Spinal cord (tissue), 10 donors: Measurements from ENCODE around the gene NDUFA9. TPM values are rescaled to one million over a fixed set of nuclear protein-coding genes. Genes with fewer than 3 reads are reported as not detected.

ENCODE experiments used
- DNase-seq, 6 donors: peaks; one replicate each; pipeline versions ENCODE4 v3.0.0 to v3.0.0-alpha.2; 2013 to 2015; ENCODE audit warnings: low spot score in 6 of 6, low read depth in 4 of 6
- H3K27ac ChIP-seq: one replicate; pipeline ENCODE4 v1.5.1; 2013; ENCODE audit warnings: low read depth, low read length, control low read depth
- H3K27me3 ChIP-seq: one replicate; pipeline ENCODE4 v1.6.1; 2013; ENCODE audit warnings: low read length; ENCODE audit not compliant: control insufficient read depth, insufficient read depth
- H3K36me3 ChIP-seq: one replicate; pipeline ENCODE4 v1.6.1; 2013; ENCODE audit warnings: low read length; ENCODE audit not compliant: control insufficient read depth, insufficient read depth
- H3K4me1 ChIP-seq: one replicate; pipeline ENCODE4 v1.6.1; 2013; ENCODE audit warnings: low read length; ENCODE audit not compliant: control insufficient read depth, insufficient read depth
- H3K4me3 ChIP-seq: one replicate; pipeline ENCODE4 v1.5.1; 2013; ENCODE audit warnings: low read depth, low read length, control low read depth
- H3K9me3 ChIP-seq: one replicate; pipeline ENCODE4 v1.6.1; 2013; ENCODE audit warnings: low read length; ENCODE audit not compliant: control insufficient read depth, insufficient read depth
- WGBS: methylation state at CpG from one replicate; pipeline ENCODE4 v1.1.5; 2013; ENCODE audit warnings: missing lambda C conversion rate; ENCODE audit not compliant: insufficient coverage; 5-methylcytosine and 5-hydroxymethylcytosine counted together
- polyA plus RNA-seq, 2 donors: library from polyadenylated mRNA; unstranded; fragments of 120-200 nt; gene quantifications; one replicate each; pipeline ENCODE4 v1.2.1, GENCODE V29; 2013; ENCODE audit not compliant: insufficient read length in 2 of 2
- total RNA-seq, 2 donors: library from RNA; depleted of rRNA in 1 of 2; stranded (reverse); fragments of 120-200 nt in 1 of 2; fragments of >200 nt in 1 of 2; gene quantifications; one replicate each; pipeline versions ENCODE4 v1.2.3 to v1.2.4, GENCODE V29; 2013 to 2014
- donor health status: healthy.

NDUFA9 gene
- total and polyA plus RNA-seq, 4 donors: 37.6 to 111 (median 74.3) TPM

DNA sequence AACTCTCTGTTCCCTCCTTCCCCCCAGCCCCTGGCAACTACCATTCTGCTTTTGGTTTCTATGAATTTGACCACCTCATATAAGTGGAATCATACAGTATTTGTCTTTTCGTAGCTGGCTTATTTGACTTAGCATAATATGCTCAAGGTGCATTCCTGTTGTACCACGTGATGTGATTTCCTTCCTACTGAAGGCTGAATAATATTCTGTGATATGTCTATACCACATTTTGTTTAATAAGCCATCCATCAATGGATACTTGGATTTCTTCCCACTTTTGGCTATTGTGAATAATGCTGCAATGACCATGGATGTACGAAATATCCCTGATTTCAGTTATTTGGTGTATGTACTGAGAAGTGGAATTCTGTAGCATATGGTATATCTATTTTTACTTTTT lies 16.3 kb downstream of the NDUFA9 start:
- Histone ChIP-seq H3K27ac (no peak overlapping the region), H3K27me3 (no peaks in the 10 kb centered on the region), H3K4me1 (no peaks in the 10 kb centered on the region), H3K36me3 (peaks cover 37% of the 10 kb centered on the region), H3K9me3 (no peaks in the 10 kb centered on the region), H3K4me3 (no peak overlapping the region)
- no peak for DNase-seq
- WGBS: no CpG with 5 or more reads among the region's 3 CpGs

DNA sequence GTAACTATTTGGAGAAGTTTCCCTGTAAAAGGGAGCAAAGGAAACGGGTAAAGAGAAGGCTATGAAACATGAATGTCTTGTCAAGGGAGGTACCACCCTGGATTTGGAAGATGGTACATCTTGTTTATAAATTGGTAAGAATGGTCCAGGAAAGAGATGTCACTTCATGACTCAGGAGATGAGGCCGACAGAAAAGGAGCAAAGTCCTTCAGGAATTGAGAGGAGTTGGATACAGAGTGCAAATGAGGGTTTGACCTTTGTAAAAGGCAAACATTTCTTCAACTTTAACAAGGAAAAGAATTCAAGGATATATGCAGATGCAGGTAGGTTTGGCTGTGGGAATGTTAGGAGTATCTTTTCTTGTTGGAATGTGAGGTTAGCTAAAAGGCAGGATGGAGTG lies 30.8 kb downstream of the NDUFA9 start:
- Histone ChIP-seq H3K36me3 (peaks cover 10% of the 10 kb centered on the region), H3K4me3 (no peak overlapping the region), H3K9me3 (no peaks in the 10 kb centered on the region), H3K27me3 (no peaks in the 10 kb centered on the region), H3K27ac (no peak overlapping the region), H3K4me1 (no peaks in the 10 kb centered on the region)
- no peak for DNase-seq
- WGBS: 92% methylated on average over 1 of the region's 2 CpGs

DNA sequence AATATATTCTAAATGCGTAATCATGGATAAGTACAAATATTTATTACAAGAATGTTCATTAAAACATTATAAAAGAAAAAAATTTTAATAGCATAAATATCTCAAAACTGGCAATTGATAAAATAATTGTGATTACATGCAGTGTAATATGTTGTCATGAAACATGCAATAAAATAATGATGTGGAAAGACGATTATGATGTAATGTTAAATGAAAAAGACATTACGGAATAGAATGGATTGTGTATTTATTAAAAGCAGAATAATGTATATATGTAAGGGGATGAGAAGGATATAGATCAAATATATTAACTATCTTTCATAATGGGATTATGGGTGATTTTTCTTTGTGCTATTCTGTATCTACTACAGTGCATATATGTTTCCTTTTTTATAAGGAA lies 32.8 kb downstream of the NDUFA9 start:
- H3K36me3 ChIP-seq: peaks cover 20% of the 10 kb centered on the region
- H3K9me3 ChIP-seq: no peaks in the 10 kb centered on the region
- no peak overlapping the region for H3K4me3 ChIP-seq
- H3K4me1 ChIP-seq: peaks cover 2% of the 10 kb centered on the region
- DNase-seq: no peak
- H3K27ac ChIP-seq: no peak overlapping the region
- WGBS: no CpG with 5 or more reads among the region's 3 CpGs
- H3K27me3 ChIP-seq: no peaks in the 10 kb centered on the region

DNA sequence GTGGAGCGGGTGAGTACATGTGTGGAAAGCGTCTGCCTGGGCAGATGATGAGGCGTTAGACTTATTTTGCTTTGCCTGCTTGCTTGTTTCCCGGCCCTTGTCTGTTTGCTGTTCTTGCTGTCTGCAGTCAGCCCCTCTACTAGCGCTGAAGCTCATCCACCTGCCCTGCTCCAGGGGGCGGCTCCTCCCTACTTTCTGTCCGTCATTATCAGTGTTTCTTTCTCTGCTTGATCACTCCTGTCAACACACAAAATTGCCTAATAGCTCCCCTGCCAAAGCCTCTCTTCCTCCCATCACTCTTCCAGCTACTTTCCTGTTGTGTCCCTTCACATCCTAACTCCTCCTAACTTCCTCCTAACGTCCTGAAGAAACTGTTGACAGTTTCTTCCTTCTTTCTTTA lies 36.4 kb downstream of the NDUFA9 start:
- no peak for DNase-seq
- 85% methylated on average over 7 of the region's 8 CpGs for WGBS
- no peaks in the 10 kb centered on the region for H3K27me3 ChIP-seq
- no peaks in the 10 kb centered on the region for H3K9me3 ChIP-seq
- H3K36me3 ChIP-seq: peaks cover 33% of the 10 kb centered on the region
- no peak overlapping the region for H3K4me3 ChIP-seq
- peaks cover 2% of the 10 kb centered on the region for H3K4me1 ChIP-seq
- no peak overlapping the region for H3K27ac ChIP-seq

DNA sequence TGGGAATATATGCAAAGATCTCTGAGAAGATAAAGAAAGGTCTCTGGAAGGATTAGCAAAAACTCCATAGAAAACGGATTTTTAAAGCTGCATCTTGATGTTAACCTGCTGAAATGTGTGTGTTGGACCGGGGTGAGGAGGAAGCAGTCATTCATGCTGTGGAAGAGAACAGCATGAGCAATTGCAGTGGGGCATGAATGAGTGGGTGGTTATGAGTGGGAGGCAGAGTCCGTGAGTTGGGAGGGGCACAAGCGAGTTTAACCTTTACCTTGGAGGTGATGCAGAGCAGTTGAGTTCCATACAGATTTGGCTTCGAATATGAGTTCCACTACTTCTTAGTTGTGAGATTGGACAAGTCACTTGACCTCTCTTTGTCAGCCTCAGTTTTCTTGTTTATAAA lies 41.8 kb downstream of the NDUFA9 start:
- WGBS: 100% methylated on average over 5 of the region's 5 CpGs
- DNase-seq: no peak
- Histone ChIP-seq H3K36me3 (peaks cover 20% of the 10 kb centered on the region), H3K27me3 (no peaks in the 10 kb centered on the region), H3K9me3 (no peaks in the 10 kb centered on the region), H3K27ac (no peak overlapping the region), H3K4me3 (no peak overlapping the region), H3K4me1 (peaks cover 2% of the 10 kb centered on the region)

Other genes starting within 250 kb of the NDUFA9 start
- gene FGF6, start 203.3 kb upstream of the NDUFA9 start, total RNA-seq: not detected
- gene FGF6, start 203.3 kb upstream of the NDUFA9 start, polyA plus RNA-seq: not detected
- 10 to 100 TPM; 10.6 to 13.2 TPM for gene RAD51AP1, start 110.2 kb upstream of the NDUFA9 start, total RNA-seq
- 10 to 100 TPM; 10.2 to 12.6 TPM for gene RAD51AP1, start 110.2 kb upstream of the NDUFA9 start, polyA plus RNA-seq
- 10 to 100 TPM; 28.6 to 79.4 TPM for gene DYRK4, start 86.9 kb upstream of the NDUFA9 start, total RNA-seq
- 10 to 100 TPM; 48.1 to 49.5 TPM for gene DYRK4, start 86.9 kb upstream of the NDUFA9 start, polyA plus RNA-seq
- gene AKAP3, start 63 bp upstream of the NDUFA9 start, total RNA-seq: 1 to 10 TPM; 1.5 to 3.3 TPM
- gene AKAP3, start 63 bp upstream of the NDUFA9 start, polyA plus RNA-seq: 1 to 10 TPM; 2.0 to 3.2 TPM
- 10 to 100 TPM; 13.1 to 25.3 TPM for gene GALNT8, start 71.3 kb downstream of the NDUFA9 start, total RNA-seq
- 10 to 100 TPM; 35.5 to 45.1 TPM for gene GALNT8, start 71.3 kb downstream of the NDUFA9 start, polyA plus RNA-seq